Transverse colon (tissue), 4 donors: Measurements from ENCODE around the gene KCNAB3. TPM values are rescaled to one million over a fixed set of nuclear protein-coding genes. Genes with fewer than 3 reads are reported as not detected.

Experiments used
- DNase-seq: peaks from one replicate; pipeline ENCODE4 v3.0.0-alpha.2; 2019
- H3K27ac ChIP-seq, 4 donors: fragments of 200-600 bp; sonication (generic); 2 replicates each; pipeline ENCODE4 v1.5.1; 2016 to 2018; ENCODE audit warnings: inconsistent platforms in 4 of 4
- H3K27me3 ChIP-seq: fragments of 200-600 bp; sonication (generic); 2 replicates; pipeline ENCODE4 v1.5.1; 2017; ENCODE audit warnings: inconsistent platforms
- H3K36me3 ChIP-seq, 4 donors: fragments of 200-600 bp; sonication (generic); 2 replicates each; pipeline ENCODE4 v1.5.1; 2017 to 2019; ENCODE audit warnings: inconsistent platforms in 4 of 4
- H3K4me1 ChIP-seq, 4 donors: fragments of 200-600 bp; sonication (generic); 2 replicates each; pipeline ENCODE4 v1.5.1; 2017 to 2020; ENCODE audit warnings: inconsistent platforms in 4 of 4
- H3K4me3 ChIP-seq, 4 donors: fragments of 200-600 bp; sonication (generic); 1 replicate in 1 of 4; 2 replicates in 3 of 4; pipeline versions ENCODE4 v1.5.1 to v1.6.1; 2017 to 2019; ENCODE audit warnings: inconsistent platforms in 4 of 4
- H3K9me3 ChIP-seq, 2 donors: fragments of 200-600 bp; sonication (generic); 2 replicates each; pipeline ENCODE4 v1.5.1; 2017 to 2019; ENCODE audit warnings: inconsistent platforms in 2 of 2
- CTCF ChIP-seq, 5 experiments: fragments of 200-600 bp in 3 of 5; fragments of 450-650 bp in 2 of 5; sonication (generic) in 3 of 5; IDR thresholded peaks; 1 replicate in 2 of 5; 2 replicates in 3 of 5; pipeline ENCODE4 v1.5.1; 2016 to 2017; ENCODE audit warnings: antibody characterized with exemption in 5 of 5, inconsistent platforms in 3 of 5, mild to moderate bottlenecking in 2 of 5, moderate library complexity in 1 of 5
- EP300 ChIP-seq: sonication (generic); formaldehyde crosslinking; IDR thresholded peaks from one replicate; pipeline ENCODE4 v1.6.1; 2017; ENCODE audit warnings: antibody characterized with exemption, low read depth
- POLR2A ChIP-seq: fragments of 450-650 bp; IDR thresholded peaks from one replicate; pipeline ENCODE4 v1.6.1; 2016; ENCODE audit warnings: antibody characterized with exemption, mild to moderate bottlenecking, moderate library complexity
- POLR2AphosphoS5 ChIP-seq, 3 donors: sonication (generic); formaldehyde crosslinking; IDR thresholded peaks; one replicate each; pipeline ENCODE4 v1.6.1; 2016; ENCODE audit warnings: antibody characterized with exemption in 3 of 3
- WGBS, 2 donors: methylation state at CpG; one replicate each; pipeline ENCODE4 v1.1.5; 2018; ENCODE audit warnings: low coverage in 1 of 2; 5-methylcytosine and 5-hydroxymethylcytosine counted together
- in situ Hi-C, 4 donors: fragments of 200-750 bp; cut with MboI; loops; one replicate each; pipeline versions ENCODE4 v1.15.0 to v1.15.1; 2017; ENCODE audit warnings: low sequenced_read_pairs in 3 of 4, low pct_ligation_motif_present in 1 of 4, low pct_unique_long_range_greater_than_20kb in 1 of 4
- intact Hi-C: fragments of 100-400 bp; cut with DNase I; formaldehyde crosslinking; loops from one replicate; pipeline ENCODE4 v1.15.1; 2023; ENCODE audit warnings: low total_unique reads
- total RNA-seq, 4 donors: library from RNA; depleted of rRNA; stranded (reverse); fragments of >200 nt; gene quantifications; one replicate each; pipeline ENCODE4 v1.1.0, GENCODE V29; 2016

KCNAB3 gene
- total RNA-seq, 4 donors from 2014 or later = 0.40 to 1.6 (median 0.82) TPM; not detected in 1

- intact Hi-C loops = no loop called here
- DNase-seq = peak; percentile 27
- in situ Hi-C loops = no loop called here
- Histone ChIP-seq H3K27ac (no peak overlapping the region), H3K4me3 (no peak overlapping the region), H3K9me3 (no peaks in the 10 kb centered on the region), H3K27me3 (no peaks in the 10 kb centered on the region), H3K4me1 (no peaks in the 10 kb centered on the region), H3K36me3 (peaks cover 0 to 49% (median 24%) of the 10 kb centered on the region in 4 donors)
- TF ChIP-seq POLR2A = no peak
- TF ChIP-seq CTCF (IDR thresholded peaks at IDR 0.05) = peak; percentile 38 to 79 (median 53)
- 43 to 44% methylated on average over 5 to 6 of the region's 6 CpGs for WGBS, 2 donors
These were observed 31.9 kb downstream of the KCNAB3 start for GRCh38 chr17:7897773-7898172.

- no peak overlapping the region for H3K27ac ChIP-seq
- no peaks in the 10 kb centered on the region for H3K27me3 ChIP-seq
- TF ChIP-seq POLR2AphosphoS5 (IDR thresholded peaks at IDR 0.05) = no peak
- no peak for TF ChIP-seq CTCF (IDR thresholded peaks at IDR 0.05)
- no peak for TF ChIP-seq EP300
- no peak for TF ChIP-seq POLR2A
- no peaks in the 10 kb centered on the region for H3K9me3 ChIP-seq
- no peak overlapping the region for H3K4me3 ChIP-seq
- in situ Hi-C loops (no loop called here), intact Hi-C loops (no loop called here)
- H3K4me1 ChIP-seq = no peaks in the 10 kb centered on the region
- WGBS, 2 donors = 72 to 91% methylated on average over 7 to 13 of the region's 13 CpGs
- no peak for DNase-seq
- H3K36me3 ChIP-seq = peaks cover 0 to 47% (median 23%) of the 10 kb centered on the region in 4 donors
These were observed 32.6 kb downstream of the KCNAB3 start for GRCh38 chr17:7897090-7897489.

GRCh38 chr17:7894866-7895265 lies 34.8 kb downstream of the KCNAB3 start:
- no peak for DNase-seq
- 77 to 85% methylated on average over 5 to 8 of the region's 8 CpGs for WGBS, 2 donors
- Histone ChIP-seq H3K27ac (no peak overlapping the region), H3K36me3 (peaks cover 0 to 39% (median 17%) of the 10 kb centered on the region in 4 donors), H3K4me1 (peaks cover 3 to 4% (median 3%) of the 10 kb centered on the region in 4 donors), H3K9me3 (no peaks in the 10 kb centered on the region), H3K4me3 (no peak overlapping the region), H3K27me3 (no peaks in the 10 kb centered on the region)
- in situ Hi-C loops (no loop called here), intact Hi-C loops (loop anchor here (5.0 kb wide), 1 partner anchor 38 kb away; the partner anchor contains the start of genes CYB5D1, NAA38 and TMEM88)
- TF ChIP-seq CTCF (IDR thresholded peaks at IDR 0.05) (no peak), POLR2A (no peak), POLR2AphosphoS5 (IDR thresholded peaks at IDR 0.05) (no peak), EP300 (no peak)

- DNase-seq = no peak
- intact Hi-C loops (loop anchor here (5.0 kb wide), 1 partner anchor 37 kb away; the partner anchor contains the start of genes CYB5D1, NAA38 and TMEM88), in situ Hi-C loops (no loop called here)
- Histone ChIP-seq H3K4me3 (no peak overlapping the region), H3K27ac (no peak overlapping the region), H3K27me3 (no peaks in the 10 kb centered on the region), H3K9me3 (no peaks in the 10 kb centered on the region), H3K36me3 (peaks cover 0 to 34% (median 14%) of the 10 kb centered on the region in 4 donors), H3K4me1 (peaks cover 9 to 11% (median 10%) of the 10 kb centered on the region in 4 donors)
- 85 to 91% methylated on average over 4 to 9 of the region's 9 CpGs for WGBS, 2 donors
- TF ChIP-seq POLR2AphosphoS5 (IDR thresholded peaks at IDR 0.05) = no peak
- TF ChIP-seq EP300 = no peak
- no peak for TF ChIP-seq POLR2A
These were observed 35.4 kb downstream of the KCNAB3 start for GRCh38 chr17:7894226-7894625.
